Measurements from ENCODE around the gene MCC.

The MCC gene

DNA sequence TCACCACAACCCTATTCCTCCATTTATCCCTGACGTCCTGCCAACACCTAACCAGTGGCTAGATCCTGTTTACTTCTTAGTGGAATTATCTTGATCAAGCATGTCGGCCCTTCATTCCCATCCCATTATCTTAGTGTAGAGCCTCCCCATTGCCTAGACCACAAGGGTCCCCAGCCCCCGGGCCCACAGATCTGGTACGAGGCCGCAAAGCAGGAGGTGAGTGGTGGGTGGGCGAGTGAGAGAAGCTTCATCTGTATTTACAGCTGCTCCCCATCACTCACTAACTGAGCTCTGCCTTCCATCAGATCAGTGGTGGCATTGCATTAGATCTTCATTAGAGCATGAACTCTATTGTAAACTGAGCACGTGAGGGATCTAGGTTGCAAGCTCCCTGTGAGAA, 236.2 kb downstream of the MCC start:
- DNase-seq (ENCODE audit: low read depth in 1 of 2, low spot score in 1 of 2), result no peak

DNA sequence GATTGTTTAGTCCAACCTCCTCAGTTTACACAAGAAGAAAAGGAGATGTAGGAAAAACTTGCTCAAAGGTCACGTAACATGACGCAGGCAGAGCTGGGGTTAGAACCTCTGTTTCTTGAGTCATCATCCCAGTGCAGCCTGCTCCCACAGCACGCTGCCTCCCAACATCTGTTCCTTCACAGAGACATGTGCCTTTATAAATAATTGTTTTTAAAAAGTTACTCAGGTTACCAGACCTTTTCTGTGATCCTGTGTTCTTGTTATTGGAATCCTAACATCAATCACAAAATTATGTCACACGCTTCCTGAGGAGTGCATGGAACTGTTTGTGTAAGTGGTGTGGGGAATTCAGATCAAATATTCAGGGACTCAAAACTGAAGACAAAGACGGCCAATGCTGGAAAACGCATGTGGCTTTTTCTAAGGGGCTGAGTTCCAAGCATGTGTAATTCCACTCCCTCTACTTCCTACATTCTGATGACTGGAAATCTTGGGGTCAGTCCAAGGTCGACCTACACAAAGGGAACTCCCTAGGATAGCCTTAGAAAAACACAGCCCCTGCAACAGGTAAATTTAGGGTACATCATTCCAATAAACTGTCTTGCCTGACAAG, 237.8 kb downstream of the MCC start:
- no peak for DNase-seq (ENCODE audit: low read depth in 1 of 2, low spot score in 1 of 2)

DNA sequence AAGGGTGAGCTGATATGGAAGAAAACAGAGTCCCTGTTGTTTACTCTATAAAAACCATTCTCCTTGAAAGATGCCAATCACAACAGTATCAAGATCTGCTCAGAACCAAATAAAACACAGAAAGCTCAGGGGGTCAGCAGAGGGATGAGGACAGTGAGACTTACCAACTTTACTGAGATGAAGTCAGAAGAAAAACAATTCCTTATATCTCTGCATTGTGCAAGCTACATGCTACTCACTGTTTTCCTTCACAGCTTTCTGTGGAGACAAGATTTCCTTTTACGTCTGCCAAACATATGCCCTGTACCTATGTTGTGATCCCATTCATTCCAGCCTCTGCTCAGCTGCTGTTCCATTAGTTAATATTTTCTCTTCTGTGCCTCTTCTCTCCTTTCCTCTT, 239.0 kb downstream of the MCC start:
- DNase-seq (ENCODE audit: low read depth in 1 of 2, low spot score in 1 of 2), result no peak

DNA sequence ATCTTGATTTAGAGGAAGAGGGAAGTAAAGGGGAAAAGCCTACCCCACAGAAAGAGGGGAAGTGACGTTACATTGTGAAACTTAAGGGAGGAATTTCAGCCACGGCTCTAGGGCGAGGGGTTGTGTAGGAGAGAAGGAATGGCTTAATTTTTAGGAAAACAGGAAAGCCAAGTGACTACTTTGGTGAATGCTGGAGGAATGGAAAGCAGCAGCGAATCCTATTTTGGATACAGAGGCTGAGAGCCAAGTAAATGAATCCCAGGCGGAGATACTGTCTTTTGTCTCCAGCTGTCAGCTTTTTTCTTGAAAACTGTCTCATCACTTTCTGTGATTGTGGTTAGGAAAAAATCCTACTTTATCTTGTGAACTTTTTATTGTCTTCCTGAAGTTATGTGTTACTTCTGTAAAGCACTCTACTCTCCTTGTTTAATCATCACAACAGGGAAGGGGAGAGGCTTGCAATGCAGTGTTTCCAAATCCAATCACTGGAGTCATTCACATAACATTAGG, 241.8 kb downstream of the MCC start:
- DNase-seq (ENCODE audit: low read depth in 1 of 2, low spot score in 1 of 2), result no peak

DNA sequence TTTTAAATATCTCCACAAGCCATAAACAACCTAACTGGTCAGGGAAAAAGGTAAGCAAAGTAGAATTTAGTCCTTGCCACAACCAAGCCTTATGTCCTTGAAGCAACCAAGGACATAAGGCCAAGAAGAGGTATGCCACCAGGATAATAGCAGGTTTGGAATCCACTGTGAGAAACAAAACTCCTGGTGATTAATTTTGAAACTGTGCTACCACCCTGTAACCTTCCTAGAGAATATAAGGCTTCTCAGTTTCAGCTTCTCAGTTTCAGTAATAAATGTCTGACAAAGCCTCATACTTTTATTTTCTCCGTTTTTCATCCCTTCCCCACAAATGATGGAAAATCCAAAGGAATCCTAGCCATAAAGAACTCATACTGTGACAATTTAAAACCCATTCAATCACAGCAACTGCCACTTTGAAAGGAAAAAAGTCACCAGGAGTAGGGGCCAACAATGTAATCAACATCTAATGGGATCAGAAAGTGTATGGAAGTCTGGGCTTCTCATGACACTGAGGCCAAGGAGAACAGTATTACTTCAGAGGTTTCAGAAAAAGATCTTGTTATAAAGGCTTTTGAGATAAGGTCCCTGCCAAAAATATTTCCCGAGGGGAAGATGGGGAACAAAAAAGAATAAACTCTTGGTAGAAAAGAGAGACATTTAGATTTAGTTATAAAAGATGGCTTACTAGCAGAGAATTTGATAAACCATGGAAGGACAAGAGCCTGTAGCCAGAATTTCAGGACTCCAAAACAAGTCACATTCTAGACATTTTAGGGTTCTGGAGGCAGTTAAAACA, 242.6 kb downstream of the MCC start:
- DNase-seq (ENCODE audit: low read depth in 1 of 2, low spot score in 1 of 2), result no peak

DNA sequence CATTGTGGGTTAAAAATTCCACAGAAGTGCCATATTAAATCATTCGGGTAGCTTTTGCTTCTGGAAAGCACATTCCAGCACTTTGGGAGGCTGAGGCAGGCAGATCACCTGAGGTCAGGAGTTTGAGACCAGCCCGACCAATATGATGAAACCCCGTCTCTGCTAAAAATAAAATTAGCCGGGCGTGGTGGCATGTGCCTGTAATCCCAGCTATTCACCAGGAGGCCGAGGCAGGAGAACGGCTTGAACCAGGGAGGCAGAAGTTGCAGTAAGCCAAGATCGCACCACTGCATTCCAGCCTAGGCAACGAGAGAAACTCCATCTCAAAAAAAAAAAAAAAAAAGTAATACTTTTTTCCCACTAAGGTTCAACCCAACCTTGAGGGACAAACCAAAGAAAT, 243.3 kb downstream of the MCC start:
- DNase-seq (ENCODE audit: low read depth in 1 of 2, low spot score in 1 of 2), result no peak

DNA sequence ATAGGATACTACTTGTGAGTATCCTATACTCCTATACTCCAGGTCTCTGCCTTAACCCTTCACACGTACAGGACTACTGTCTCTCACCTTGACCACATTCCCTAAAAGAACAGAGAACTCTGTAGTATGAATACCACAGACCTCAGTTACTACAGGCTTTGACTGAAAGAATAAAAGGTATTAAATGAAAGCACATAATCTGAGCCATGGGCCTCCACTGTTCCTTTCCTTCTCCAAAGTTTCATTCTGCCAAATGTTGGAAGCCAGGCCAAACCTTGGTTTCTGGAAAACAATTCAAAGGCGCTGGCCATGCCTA, 244.9 kb downstream of the MCC start:
- no peak for DNase-seq (ENCODE audit: low read depth in 1 of 2, low spot score in 1 of 2)

DNA sequence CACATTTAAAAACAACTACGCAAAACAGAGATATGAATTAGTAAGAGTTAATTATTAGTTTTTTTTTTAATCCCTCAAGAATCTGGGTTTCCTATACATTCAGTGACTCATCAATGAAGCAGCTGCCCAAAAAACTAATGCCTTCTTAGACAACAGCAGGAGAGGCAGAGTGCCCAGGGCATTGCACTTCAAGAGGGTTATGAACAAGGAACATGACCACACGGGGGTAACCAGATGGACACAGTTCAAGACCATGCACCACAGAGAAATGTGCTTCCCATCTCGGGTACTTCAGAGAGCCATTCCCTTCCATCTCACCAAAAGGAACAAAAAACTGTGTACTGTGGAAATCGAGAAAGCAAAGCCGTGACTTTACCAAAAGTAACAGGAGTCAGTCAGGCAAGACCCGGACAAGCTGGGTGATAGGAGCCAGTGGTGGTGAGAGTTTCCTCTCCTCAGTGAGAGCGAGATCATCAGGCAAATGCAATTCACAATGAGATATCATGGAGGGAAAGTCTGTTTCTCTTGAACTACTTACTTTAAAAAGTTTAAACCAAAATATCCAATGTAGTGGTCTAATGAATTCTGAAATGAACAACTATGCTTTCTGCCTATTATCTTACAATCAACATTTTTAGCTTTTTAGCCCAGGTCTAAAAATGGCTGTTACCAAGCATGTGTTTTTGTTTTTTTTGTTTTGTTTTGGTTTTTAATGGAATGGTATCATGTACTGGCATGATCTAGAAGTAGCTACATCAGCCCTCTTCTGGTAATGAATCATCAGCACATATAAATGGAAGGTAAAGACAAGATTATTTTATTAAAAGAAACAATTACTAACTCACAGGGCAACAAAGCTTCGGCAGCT, 245.5 kb downstream of the MCC start:
- no peak for DNase-seq (ENCODE audit: low read depth in 1 of 2, low spot score in 1 of 2)

DNA sequence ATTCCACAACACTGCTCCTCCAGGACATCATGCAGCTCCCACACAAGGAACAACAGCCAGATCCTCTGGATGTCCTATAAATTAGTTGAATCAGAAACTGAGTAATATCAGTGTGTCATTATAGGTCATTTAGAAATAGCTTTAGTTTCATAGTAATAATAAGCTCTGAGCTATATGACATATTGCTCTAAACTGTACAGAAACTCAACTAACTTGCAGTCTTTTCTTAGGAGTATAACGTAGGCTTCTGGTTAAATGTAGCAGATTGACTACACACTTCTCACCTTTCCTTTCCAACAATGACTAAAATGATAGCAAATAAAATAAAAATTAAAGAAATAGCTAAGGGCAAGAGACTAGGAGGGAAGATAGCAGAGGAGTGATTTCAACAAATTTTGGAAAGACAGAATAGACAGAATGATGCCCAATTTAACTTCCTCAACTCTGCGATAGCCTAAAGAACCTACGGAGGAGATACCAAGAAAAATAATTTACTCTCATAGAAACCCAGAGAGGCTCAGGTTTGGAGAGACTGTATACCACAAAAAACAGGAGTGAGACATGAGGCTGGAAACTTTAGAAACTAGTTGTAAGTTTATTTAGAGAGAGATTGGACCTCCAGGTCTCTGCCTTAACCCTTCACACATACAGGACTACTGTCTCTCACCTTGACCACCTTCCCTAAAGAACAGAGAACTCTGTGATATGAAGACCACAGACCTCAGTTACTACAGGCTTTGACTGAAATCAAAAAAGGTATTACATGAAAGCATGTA, 247.1 kb downstream of the MCC start:
- no peak for DNase-seq (ENCODE audit: low read depth in 1 of 2, low spot score in 1 of 2)

DNA sequence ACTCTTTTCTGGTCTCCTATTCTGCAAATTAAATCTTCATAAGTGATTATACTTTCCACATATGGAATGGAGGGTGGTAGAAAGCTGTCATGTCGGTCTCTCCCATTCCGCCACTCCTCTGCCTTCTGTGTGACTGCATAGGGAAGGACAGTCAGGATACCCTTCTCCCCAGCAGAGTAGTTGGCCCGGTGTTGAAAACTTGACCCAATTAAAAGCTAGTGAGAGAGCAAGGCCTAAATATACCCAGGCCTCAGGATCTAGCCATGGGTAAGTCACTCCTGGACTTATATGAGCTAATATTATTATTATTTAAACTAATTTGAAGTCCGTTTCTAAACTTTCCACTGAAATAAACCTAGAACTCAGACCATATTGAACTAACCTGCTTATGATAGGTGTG, 248.2 kb downstream of the MCC start:
- no peak for DNase-seq (ENCODE audit: low read depth in 1 of 2, low spot score in 1 of 2)

DNA sequence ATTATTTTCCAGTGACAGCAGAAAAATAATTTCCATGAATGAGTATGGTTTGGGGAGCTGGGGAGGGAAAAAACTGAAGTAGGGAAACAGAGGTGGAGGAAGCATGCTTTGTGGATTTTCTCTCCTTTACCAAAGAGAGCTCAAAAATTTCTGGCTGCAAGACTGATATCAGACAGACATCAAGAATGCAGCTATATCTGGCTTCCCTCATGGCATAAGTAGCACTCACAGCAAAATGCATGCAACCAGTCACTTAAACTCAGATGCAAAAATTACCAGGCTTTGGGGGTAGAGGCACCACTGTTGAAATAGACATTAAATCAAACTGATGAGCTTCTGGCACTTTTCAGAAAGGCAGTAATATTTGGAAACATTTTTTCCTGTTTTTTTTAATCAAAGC, 250.4 kb downstream of the MCC start:
- DNase-seq (ENCODE audit: low read depth in 1 of 2, low spot score in 1 of 2), result no peak

DNA sequence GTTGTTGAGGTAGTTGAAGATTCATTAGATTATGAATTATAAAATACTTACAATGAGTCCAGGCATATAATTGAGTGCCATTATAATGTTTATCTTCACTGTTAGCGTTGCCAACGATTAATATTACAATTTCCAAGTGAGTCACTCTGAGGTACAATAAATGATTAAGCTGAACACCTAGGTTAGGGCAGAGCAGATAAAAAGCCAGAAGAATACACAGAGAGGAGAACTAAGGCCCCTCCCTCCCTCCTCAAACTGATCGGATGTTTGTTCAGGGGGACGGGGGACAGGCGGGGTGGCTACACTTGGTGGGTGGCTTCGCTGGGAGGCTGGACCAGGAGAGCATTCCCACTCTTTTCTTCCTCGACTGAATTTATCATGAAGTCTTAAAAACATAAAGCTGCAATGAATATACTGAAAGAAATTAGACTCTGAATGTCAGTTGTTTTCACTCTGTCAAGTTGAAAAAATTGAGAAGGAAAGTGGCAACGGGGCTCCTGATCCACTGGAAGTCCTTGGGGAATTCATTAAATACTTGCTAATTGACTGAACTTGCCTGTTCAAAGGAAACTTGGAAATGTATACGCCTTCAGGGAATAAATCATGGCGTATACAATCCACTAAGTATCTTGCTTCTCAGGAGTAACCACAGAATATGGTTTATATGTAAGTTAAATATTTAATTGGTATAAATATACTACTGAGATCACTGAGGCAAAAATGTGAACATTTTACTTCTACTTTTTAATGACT, 251.5 kb downstream of the MCC start:
- DNase-seq (ENCODE audit: low read depth in 1 of 2, low spot score in 1 of 2), result no peak

DNA sequence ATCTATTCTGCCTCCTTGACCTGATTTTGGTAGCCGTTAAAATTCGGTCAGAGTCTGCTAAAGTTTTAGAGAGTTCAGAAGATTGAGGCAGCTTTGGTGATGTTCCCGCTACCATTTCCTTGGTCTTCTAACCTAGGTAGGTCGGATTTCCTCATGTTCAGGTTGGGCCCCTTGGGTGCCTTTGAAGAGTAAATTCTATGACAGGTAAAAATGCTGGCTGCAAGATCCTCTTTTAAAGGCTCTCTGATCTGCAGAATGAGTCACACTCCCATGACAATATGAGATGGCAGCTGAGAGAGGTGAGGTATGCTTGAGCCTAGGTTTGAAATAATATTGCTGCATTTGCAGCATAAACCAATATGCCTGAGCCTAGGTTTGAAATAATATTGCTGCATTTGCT, 252.4 kb downstream of the MCC start:
- no peak for DNase-seq (ENCODE audit: low read depth in 1 of 2, low spot score in 1 of 2)

DNA sequence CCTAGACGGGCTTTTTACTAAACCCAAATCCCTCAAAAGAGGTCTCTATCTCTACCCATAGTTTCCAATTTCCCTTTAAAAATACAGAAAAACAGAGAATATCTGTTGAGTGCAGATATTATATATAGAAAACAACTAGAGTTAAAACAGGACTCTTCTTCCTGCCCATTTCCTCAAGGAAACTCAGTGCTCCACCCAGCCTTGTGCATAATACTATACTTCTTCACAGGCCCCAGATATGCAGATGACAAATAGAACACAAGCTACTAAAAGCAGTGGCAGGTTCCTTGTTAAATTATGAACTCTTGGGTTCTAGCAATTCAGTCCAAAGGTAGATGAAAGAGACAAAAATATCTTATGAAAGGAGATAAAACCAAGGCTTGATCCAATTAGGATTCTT, 253.7 kb downstream of the MCC start:
- no peak for DNase-seq (ENCODE audit: low read depth in 1 of 2, low spot score in 1 of 2)

DNA sequence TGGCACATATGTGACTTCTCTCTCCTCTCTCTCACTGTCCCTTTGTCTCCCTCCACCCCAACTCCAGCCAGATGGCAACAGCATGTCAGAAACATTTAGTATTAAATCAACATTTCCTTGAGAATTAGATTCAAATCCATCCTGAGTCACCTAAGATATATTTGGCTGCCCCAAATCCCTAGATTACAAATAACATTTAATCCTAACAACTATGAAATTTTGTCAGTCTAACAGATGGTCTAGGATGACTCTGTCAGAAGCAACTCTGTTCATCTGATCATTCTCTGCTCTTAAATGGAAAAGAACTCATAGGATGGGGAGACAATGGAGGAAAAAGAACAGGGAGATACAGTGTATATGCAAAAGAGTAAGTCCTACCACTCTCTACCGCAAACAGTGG, 254.6 kb downstream of the MCC start:
- DNase-seq (ENCODE audit: low read depth in 1 of 2, low spot score in 1 of 2), result no peak

DNA sequence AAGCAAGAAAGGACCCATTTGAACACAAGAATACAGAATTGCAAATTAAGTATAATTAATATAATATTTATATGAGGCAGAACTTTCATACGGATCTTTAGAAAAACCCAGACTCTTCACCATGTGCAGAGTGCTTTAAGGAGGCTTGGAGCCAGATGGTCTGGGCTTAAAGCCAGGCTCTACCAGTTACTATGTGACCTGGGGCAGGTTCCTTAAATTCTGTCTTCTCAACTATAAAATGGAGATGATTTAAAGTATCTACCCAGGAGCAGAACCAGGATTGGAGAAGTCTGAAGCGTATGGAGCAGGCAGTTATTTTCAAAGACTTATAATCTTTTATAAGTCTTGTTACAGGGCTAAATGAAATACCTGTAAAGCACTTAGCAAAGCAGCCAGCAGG, 255.6 kb downstream of the MCC start:
- no peak for DNase-seq (ENCODE audit: low read depth in 1 of 2, low spot score in 1 of 2)

DNA sequence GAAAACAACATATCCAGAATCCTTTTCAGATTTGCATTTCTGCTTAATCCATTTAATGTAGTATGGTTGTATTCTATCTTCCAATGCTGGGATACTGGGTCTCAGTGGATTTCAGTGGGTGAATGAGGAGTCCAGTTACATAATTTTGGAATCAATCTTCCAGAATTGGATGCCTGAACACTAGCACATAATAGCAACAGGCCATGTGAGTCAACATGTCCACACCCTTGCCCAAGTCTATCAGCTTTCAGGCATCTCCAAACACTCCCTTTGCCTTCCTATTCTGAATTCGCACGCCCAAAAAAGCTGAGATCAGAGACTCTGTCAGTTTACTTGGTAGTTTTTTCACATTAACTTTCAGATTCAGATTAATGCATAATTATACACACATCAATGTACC, 256.0 kb downstream of the MCC start:
- no peak for DNase-seq (ENCODE audit: low read depth in 1 of 2, low spot score in 1 of 2)

DNA sequence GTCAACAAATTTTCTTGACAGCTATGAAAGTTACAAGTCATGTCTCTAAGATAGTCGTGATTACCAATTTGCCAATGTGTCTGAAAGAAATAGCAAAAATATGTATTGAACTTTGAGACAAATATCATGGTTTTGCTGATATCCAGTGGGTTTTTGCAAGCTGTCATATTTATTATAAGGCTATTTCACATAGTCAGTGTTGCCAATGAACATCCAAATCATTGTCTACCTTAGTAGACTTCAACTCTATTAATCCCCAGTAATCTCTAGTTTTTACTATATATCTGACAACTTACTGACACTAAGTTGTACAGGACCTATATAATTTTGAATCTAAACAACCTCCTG, 256.6 kb downstream of the MCC start:
- no peak for DNase-seq (ENCODE audit: low read depth in 1 of 2, low spot score in 1 of 2)

DNA sequence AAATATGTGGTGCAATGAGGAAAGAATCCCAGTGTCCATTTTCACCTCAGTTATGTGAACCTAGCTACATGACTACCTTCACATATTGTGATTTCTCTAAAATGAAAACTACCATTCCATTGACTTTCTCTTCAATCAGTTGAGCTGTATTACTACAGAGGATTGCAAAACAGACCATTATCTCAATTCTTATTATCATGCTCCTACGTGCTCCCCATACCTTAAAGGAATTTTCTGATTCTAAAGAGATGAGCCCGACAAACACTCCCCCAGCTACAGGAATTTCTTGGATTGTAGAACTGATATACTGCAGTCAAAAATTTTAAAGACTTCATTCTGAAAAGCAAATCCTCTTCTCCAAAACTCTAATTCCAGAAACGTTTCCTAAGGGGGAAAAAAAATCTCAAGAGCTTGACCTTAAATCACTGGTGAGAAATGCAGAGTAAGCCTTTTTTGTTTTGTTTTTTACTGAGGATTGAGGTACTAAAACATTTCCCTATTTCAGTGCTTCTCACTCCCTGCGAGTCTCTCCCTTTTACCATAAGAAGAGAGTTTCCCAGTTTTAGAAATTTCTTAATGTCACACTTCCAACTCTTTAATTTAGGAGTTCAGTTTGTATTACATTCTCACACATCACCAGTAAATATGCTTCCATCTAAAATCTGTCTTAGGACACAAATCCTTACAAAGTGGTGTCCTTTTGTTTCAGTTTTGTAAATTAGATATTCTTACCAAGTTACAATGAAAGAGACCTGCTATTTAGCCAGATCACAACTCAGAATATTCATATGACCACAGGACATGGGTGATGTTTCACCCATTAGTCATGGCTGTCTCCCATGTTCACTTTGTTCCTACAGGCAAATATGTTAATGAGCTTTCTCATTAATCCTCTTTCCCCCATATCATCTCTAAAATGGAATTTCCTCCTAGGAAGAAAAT, 257.3 kb downstream of the MCC start:
- DNase-seq (ENCODE audit: low read depth in 1 of 2, low spot score in 1 of 2), result no peak

DNA sequence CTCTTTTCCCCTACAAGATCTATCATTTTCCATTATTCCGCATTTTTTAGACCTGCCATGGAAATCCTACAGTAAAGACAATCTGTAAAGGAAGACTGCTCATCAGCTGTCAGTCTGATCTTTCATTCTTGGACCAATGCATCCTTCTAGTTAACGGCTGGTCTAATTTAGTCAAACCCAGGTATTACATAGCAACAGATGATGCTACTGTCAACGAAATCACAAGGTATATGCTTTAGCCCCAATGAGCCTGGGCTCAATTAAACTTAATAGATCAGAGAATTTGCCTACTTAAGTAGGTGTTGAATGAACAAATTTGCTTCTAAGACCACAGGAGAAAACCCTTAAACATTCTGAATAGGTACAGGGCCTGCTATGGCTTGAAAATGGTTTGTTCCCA, 260.5 kb downstream of the MCC start:
- DNase-seq (ENCODE audit: low read depth in 1 of 2, low spot score in 1 of 2), result no peak

Data from stimulated activated CD4-positive, alpha-beta T cell treated with anti-CD3 and anti-CD28 coated beads, Interleukin-15, amount 100 ng/mL, for 1 hour (primary cell).